ENCODE results near the gene ANKRD28. TPM values are rescaled to one million over a fixed set of nuclear protein-coding genes. Genes with fewer than 3 reads are reported as not detected.

Gene ANKRD28
- polyA plus RNA-seq, 1 of the 3 experiments (the other 2 are of a cell fraction), result 74.8 TPM

- no peak for TF ChIP-seq CHD2 (IDR thresholded peaks at IDR 0.05; ENCODE audit: low read length, partially characterized antibody)
- H3K27ac ChIP-seq (ENCODE audit: low read depth in 2 of 2, low read length in 1 of 2), result no peak overlapping the region
- no peak overlapping the region for H3K4me2 ChIP-seq
- H3K9me2 ChIP-seq, result no peaks in the 10 kb centered on the region
- H3K27me3 ChIP-seq (ENCODE audit: insufficient read depth), result no peaks in the 10 kb centered on the region
- 92% methylated on average over 1 of the region's 1 CpG for whole genome bisulfite sequencing (ENCODE audit: low lambda C conversion rate)
- no peak overlapping the region for H3K9ac ChIP-seq
- ChIA-PET POLR2A (no interaction called here), CTCF (no interaction called here)
- peaks cover 56% of the 10 kb centered on the region for H3F3A ChIP-seq (replicated peaks; ENCODE audit: insufficient read depth)
- peaks cover 11% of the 10 kb centered on the region for H3K79me2 ChIP-seq (ENCODE audit: insufficient read depth)
- H3K9me3 ChIP-seq, result no peaks in the 10 kb centered on the region
- DNase-seq, result no peak
- no peaks in the 10 kb centered on the region for H4K20me1 ChIP-seq (ENCODE audit: insufficient read depth)
- no peak overlapping the region for H2AFZ ChIP-seq (ENCODE audit: low read depth)
- peaks cover 0 to 10% of the 10 kb centered on the region in 2 experiments; a peak in 3 of 4 replicates for H3K4me1 ChIP-seq (ENCODE audit: control insufficient read depth in 1 of 2, insufficient read depth in 2 of 2, low read depth in 1 of 2, low read length in 1 of 2)
- H3K4me3 ChIP-seq (ENCODE audit: low read depth in 2 of 2, low read length in 1 of 2), result no peak overlapping the region
- peaks cover 81 to 98% of the 10 kb centered on the region in 2 experiments for H3K36me3 ChIP-seq (replicated peaks in 1 of 2; ENCODE audit: control insufficient read depth in 1 of 2, insufficient read depth in 2 of 2, low read length in 1 of 2)
These were observed 124.2 kb downstream of the ANKRD28 start for GRCh38 chr3:15673536-15673935.

- Histone ChIP-seq H3K36me3 (replicated peaks in 1 of 2; ENCODE audit: control insufficient read depth in 1 of 2, insufficient read depth in 2 of 2, low read length in 1 of 2) (peaks cover 60 to 74% of the 10 kb centered on the region in 2 experiments), H3K79me2 (ENCODE audit: insufficient read depth) (no peaks in the 10 kb centered on the region), H3K9ac (no peak overlapping the region), H3K4me3 (ENCODE audit: low read depth in 2 of 2, low read length in 1 of 2) (no peak overlapping the region), H3K9me2 (no peaks in the 10 kb centered on the region), H2AFZ (ENCODE audit: low read depth) (no peak overlapping the region), H3K4me2 (no peak overlapping the region), H3K27ac (ENCODE audit: low read depth in 2 of 2, low read length in 1 of 2) (no peak overlapping the region), H3F3A (replicated peaks; ENCODE audit: insufficient read depth) (peaks cover 64% of the 10 kb centered on the region), H3K9me3 (no peaks in the 10 kb centered on the region), H3K27me3 (ENCODE audit: insufficient read depth) (no peaks in the 10 kb centered on the region), H4K20me1 (ENCODE audit: insufficient read depth) (no peaks in the 10 kb centered on the region), H3K4me1 (ENCODE audit: control insufficient read depth in 1 of 2, insufficient read depth in 2 of 2, low read depth in 1 of 2, low read length in 1 of 2) (no peaks in the 10 kb centered on the region; a peak in 1 of 4 replicates)
- TF ChIP-seq ELF1 (IDR thresholded peaks at IDR 0.05) (no peak), JUND (IDR thresholded peaks at IDR 0.05) (no peak), NRF1 (IDR thresholded peaks at IDR 0.05; ENCODE audit: low read depth, low read length) (no peak), TAF1 (IDR thresholded peaks at IDR 0.05; ENCODE audit: borderline replicate concordance, low read depth, low read length) (no peak), FOSL2 (IDR thresholded peaks at IDR 0.05; ENCODE audit: borderline replicate concordance, low read depth) (no peak), PBX3 (IDR thresholded peaks at IDR 0.05) (no peak), RFX5 (IDR thresholded peaks at IDR 0.05; ENCODE audit: low read length) (no peak), RAD21 (IDR thresholded peaks at IDR 0.05; ENCODE audit: low read length) (no peak), TCF12 (IDR thresholded peaks at IDR 0.05) (no peak), POLR2AphosphoS5 (IDR thresholded peaks at IDR 0.05; ENCODE audit: low read depth, low read length) (no peak), CTCF (IDR thresholded peaks at IDR 0.05) (no peak)
- POLR2A ChIA-PET, result no interaction called here
- no peak for DNase-seq
- CTCF ChIA-PET, result no interaction called here
- WGBS (ENCODE audit: low lambda C conversion rate), result 100% methylated on average over 3 of the region's 3 CpGs
These were observed 130.3 kb downstream of the ANKRD28 start for GRCh38 chr3:15667484-15667883.

Data from SK-N-SH (cell line).